AG04449 (cell line): ENCODE measurements around the gene S100A8.
"Not testable (repeated sequence)": the region's sequence is repeated elsewhere in the genome, so short reads cannot be mapped to it uniquely, and the experiment has no call there.

ENCODE experiments used
- CTCF ChIA-PET: fragments of 350-600 bp; formaldehyde crosslinking; extraction: SDS; loops from one replicate; lab custom pipeline; 2021; ENCODE audit warnings: antibody characterized with exemption; lab: Yijun Ruan, JAX
- POLR2A ChIA-PET: fragments of 400-600, 350-600 bp; formaldehyde crosslinking; extraction: SDS; loops from one replicate; lab custom pipeline; 2020; ENCODE audit warnings: antibody characterized with exemption, inconsistent platforms; lab: Yijun Ruan, JAX
- DNase-seq: peaks from one replicate; pipeline ENCODE4 v3.0.0-alpha.2; 2010; ENCODE audit warnings: low read depth, low spot score
- H3K4me3 ChIP-seq: 2 replicates; pipeline ENCODE4 v1.5.1; 2011; ENCODE audit warnings: low read depth, mild to moderate bottlenecking, control low read depth, low read length
- TF ChIP-seq, protein P1 (sequence below): IDR thresholded peaks from one replicate; pipeline ENCODE4 v1.5.1; 2011; ENCODE audit warnings: mild to moderate bottlenecking, moderate library complexity, low read length, control low read depth, inconsistent platforms; ENCODE audit not compliant: insufficient read depth; ENCODE audit errors: missing control alignments

Gene S100A8

DNA sequence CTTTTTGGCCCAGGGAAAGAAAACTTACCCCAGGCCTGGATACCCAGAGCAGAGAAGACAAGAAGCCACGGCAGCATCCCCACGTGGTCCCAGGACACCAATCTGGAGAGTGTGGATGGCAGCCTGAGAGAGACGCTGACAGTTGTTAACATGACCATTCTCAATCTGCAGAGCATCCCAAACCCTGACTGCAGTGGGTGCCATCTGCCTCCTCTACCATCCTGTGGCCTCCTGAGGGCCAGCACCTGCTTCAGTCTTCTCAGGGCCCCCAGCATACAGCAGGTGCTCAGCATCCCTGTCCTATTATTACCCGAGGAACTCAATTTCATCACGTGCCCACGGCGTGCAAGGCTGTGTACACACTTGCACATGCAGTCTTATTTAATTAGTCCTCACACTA is 43.0 kb downstream of the S100A8 start:
- TF ChIP-seq, protein P1, sequence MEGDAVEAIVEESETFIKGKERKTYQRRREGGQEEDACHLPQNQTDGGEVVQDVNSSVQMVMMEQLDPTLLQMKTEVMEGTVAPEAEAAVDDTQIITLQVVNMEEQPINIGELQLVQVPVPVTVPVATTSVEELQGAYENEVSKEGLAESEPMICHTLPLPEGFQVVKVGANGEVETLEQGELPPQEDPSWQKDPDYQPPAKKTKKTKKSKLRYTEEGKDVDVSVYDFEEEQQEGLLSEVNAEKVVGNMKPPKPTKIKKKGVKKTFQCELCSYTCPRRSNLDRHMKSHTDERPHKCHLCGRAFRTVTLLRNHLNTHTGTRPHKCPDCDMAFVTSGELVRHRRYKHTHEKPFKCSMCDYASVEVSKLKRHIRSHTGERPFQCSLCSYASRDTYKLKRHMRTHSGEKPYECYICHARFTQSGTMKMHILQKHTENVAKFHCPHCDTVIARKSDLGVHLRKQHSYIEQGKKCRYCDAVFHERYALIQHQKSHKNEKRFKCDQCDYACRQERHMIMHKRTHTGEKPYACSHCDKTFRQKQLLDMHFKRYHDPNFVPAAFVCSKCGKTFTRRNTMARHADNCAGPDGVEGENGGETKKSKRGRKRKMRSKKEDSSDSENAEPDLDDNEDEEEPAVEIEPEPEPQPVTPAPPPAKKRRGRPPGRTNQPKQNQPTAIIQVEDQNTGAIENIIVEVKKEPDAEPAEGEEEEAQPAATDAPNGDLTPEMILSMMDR, result no peak
- ChIA-PET POLR2A (no interaction called here), CTCF (interaction anchor here (14.9 kb wide), 1 partner anchor 144 kb away, joined by 527 read pairs; no protein-coding TSS in a partner anchor)
- H3K4me3 ChIP-seq, result no peak overlapping the region
- no peak for DNase-seq

DNA sequence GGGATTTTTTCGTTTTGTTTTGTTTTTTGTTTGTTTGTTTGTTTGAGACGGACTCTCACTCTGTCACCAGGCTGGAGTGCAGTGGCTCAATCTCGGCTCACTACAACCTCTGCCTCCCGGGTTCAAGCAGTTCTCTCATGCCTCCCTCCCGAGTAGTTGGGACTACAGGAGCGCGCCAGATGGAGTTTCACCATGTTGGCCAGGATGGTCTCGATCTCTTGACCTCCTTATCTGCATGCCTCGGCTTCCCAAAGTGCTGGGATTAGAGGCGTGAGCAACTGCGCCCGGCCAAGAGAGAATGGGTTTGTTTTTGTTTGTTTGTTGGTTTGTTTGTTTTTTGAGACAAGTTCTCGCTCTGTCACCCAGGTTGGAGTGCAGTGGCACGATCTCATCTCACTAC is 43.8 kb downstream of the S100A8 start:
- POLR2A ChIA-PET, H3K4me3 ChIP-seq, DNase-seq: not testable (repeated sequence)
- CTCF ChIA-PET, result interaction anchor here (1.5 to 1.9 kb wide), 2 partner anchors 9 to 148 kb away, joined by 6 to 7 read pairs; no protein-coding TSS in a partner anchor

DNA sequence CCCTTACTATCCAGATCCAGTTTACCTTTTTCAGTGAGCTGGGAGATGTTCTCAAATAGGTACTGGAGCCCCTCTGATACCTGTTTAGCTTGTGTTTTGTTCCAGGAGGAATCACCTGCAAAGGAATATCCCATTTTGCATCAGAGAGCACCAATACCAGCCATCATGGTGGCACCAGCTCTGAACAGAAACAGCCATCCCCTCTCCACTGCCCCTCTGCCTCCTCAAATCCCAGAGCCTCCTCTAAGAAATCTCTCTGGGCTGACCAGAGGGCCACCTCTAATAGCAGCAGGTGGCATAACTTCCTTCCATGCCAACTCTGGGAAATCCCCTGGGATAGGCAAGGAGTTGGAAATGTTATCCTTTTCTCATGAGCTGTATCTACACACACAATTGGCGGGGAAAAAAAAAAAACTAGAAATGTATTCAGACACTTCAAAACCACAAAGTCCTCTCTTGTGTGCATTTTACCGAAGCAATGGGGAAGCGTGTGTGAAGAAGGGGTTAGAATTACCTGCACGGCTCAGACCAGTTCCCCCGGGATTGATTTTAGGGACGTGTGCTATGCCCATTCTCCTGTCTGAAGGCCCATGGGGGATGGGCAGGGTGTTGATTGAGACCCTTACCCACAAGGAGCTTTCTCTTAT is 44.7 kb downstream of the S100A8 start:
- ChIA-PET POLR2A (no interaction called here), CTCF (interaction anchor here (1.1 to 1.9 kb wide), 3 partner anchors 9 to 150 kb away, joined by 3 to 7 read pairs (median 6); no protein-coding TSS in a partner anchor)
- TF ChIP-seq, protein P1, result no peak
- no peak overlapping the region for H3K4me3 ChIP-seq
- DNase-seq, result no peak

DNA sequence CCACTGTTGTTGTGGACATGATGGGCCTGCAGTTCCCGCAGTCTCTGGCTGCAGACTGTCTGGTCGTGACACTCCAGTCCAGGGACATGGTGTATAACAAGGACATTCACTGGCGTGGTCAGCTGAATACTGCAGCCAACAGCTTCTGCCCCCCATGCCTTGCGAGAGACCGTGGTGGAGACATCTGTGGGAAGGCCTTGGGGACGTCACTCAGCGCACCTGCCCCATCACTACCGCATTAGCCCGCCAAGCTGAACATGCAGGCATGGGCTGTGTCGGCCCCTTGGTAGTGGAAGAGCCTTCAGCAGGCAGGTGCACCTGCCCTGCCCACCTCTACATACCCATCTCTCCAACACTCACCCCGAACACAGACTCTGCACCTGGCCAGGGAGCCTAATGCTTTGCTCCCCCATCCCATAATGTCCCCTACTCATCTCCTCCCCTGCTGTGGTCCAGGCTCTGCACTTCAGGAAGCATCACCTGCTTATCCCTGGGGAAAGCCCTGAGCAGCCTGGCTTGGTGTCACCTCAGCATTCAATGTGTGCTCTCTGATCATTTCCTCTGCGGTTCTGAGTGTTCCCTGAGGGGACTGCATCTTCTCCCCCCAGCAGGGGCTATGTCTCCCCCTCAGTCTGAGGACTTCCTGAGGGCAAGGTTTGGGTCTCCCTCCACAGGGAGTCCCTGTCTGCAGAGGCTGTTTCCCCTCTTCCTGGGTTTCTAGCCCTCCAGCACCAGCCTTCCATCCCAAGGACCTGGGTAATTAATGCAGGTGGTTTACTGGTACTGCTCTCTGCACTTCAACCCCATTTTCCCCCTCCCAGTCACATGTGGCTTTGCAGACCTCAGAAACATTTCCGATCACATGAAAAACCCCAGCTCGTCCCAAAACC is 45.4 kb downstream of the S100A8 start:
- DNase-seq, result no peak
- TF ChIP-seq, protein P1, result no peak
- no peak overlapping the region for H3K4me3 ChIP-seq
- ChIA-PET POLR2A (no interaction called here), CTCF (interaction anchor here (1.1 to 2.1 kb wide), 5 partner anchors 9 to 151 kb away, joined by 3 to 11 read pairs (median 6); no protein-coding TSS in a partner anchor)

DNA sequence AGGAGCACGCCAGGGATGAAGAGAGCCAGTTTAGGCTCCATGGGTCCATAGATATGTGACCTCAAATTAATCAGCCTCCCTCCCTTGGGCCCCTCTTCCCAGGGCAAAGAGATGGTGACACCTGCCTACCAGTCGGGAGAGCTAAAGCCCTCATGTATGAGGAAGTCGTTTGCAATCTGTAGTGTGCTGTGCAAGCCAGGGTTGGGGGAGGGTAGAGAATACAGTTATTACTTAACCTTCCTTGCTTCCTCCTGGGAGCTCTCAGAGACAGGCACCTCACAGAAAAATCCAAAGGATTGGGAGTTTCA is 46.2 kb downstream of the S100A8 start:
- TF ChIP-seq, protein P1, result no peak
- CTCF ChIA-PET, result interaction anchor here (1.2 to 2.7 kb wide), 4 partner anchors 8 to 151 kb away, joined by 3 to 16 read pairs (median 8); no protein-coding TSS in a partner anchor
- H3K4me3 ChIP-seq, result no peak overlapping the region
- POLR2A ChIA-PET, result no interaction called here
- no peak for DNase-seq

DNA sequence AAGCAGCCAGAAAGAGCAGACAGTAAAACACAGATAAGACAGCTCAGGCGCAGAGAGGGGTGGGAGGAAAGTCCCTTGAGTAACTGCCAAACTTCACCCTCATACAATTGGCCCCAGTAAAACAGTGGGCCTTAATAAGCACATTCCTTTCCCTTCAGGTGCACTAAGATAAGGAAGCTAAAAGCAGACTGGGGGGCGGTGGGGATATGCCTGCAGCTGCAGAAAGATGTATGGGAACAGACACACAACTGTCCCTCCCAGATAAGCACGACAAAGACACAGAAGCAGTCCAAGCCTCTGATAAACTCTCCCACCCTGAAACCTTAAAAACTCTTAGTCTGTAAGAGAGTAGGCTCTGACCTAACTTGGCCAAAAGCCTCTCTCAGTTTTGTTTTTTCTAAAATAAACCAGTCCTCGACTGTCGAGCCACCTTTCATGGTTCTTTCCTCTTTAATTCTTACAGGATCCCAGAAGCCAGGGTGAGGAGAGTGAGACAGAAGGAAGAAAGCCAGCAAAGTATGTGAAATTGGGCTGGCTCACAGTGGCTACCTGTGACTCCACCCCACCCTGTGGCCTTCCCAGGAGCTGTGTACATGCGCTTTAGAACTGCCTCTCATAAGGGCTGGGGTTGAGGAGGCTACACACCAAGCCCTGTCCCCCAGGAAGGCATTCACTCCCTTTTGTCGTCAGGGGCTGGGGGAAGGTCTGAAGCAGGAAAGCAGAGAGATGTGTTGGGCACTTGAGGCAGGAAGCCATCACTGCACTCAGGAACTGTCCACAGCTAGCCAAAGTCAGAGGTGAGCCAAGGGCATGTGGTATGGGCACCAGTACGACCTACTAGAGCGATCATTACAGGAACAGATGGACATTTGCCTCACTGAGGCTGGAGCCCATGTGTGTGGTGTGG is 46.8 kb downstream of the S100A8 start:
- ChIA-PET CTCF (interaction anchor here (1.2 to 2.7 kb wide), 4 partner anchors 8 to 152 kb away, joined by 3 to 16 read pairs (median 8); no protein-coding TSS in a partner anchor), POLR2A (no interaction called here)
- no peak overlapping the region for H3K4me3 ChIP-seq
- no peak for DNase-seq
- TF ChIP-seq, protein P1, result no peak
